Astrocyte (in vitro differentiated cells and primary cell): ENCODE results near the gene MAP7.

Experiments
- EZH2 ChIP-seq: IDR thresholded peaks from 2 replicates; pipeline ENCODE4 v1.6.1; 2012; ENCODE audit warnings: mild to moderate bottlenecking, low read length, inconsistent platforms; ENCODE audit not compliant: insufficient read depth
- TF ChIP-seq, protein P1 (sequence below): IDR thresholded peaks from 2 replicates; pipeline ENCODE4 v1.5.1; 2011; ENCODE audit warnings: low read depth, mild to moderate bottlenecking, inconsistent platforms, low read length, moderate library complexity; ENCODE audit not compliant: insufficient read depth

DNA sequence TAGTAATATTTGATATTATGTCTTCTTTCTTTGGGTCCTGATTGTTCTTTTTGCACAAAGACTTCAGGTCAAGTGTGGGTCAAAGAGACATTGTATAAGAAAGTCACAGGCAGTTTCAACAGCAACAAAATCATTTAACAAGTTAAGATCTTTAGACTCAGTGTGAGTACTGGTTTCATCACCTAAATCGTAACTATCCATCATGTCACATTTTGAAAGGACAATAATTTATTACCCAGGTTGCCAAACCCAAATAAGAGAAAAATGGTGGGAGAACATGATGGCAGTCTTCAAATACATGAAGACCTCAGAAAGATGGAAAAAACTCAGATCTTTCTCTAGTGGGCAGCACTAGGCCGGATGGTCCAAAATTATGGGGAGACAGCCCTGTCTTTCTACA, 205.1 kb downstream of the MAP7 start:
- TF ChIP-seq, protein P1, sequence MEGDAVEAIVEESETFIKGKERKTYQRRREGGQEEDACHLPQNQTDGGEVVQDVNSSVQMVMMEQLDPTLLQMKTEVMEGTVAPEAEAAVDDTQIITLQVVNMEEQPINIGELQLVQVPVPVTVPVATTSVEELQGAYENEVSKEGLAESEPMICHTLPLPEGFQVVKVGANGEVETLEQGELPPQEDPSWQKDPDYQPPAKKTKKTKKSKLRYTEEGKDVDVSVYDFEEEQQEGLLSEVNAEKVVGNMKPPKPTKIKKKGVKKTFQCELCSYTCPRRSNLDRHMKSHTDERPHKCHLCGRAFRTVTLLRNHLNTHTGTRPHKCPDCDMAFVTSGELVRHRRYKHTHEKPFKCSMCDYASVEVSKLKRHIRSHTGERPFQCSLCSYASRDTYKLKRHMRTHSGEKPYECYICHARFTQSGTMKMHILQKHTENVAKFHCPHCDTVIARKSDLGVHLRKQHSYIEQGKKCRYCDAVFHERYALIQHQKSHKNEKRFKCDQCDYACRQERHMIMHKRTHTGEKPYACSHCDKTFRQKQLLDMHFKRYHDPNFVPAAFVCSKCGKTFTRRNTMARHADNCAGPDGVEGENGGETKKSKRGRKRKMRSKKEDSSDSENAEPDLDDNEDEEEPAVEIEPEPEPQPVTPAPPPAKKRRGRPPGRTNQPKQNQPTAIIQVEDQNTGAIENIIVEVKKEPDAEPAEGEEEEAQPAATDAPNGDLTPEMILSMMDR, result no peak
- no peak for TF ChIP-seq EZH2
